Activated CD4-positive, CD25-positive, alpha-beta regulatory T cell treated with anti-CD3 and anti-CD28 coated beads, Interleukin-2, amount 50 U/mL, for 16 hours (primary cell): Measurements from ENCODE around the gene DST.

Source experiments
- DNase-seq: peaks from one replicate; pipeline ENCODE4 v3.0.0-alpha.2; 2020; ENCODE audit warnings: low read depth, low spot score

Gene DST

DNA sequence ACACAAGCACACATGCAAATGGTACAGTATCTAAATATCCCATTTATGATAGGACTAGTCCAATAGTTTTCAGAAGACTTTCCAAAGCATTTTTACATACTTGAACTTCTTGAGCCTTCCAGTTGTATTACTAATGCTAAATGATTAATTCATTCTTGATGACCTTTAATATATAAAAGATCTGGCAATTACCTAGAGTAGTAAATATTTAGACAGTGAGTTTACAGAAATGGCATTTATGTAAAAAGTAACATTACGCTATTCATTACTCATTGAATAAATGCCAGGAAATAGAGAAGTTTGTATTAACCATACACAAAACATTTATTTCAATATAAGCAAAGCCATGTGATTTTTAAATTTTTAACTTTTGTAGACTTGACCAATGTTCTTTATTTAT lies 158.8 kb downstream of the DST start:
- DNase-seq = no peak

DNA sequence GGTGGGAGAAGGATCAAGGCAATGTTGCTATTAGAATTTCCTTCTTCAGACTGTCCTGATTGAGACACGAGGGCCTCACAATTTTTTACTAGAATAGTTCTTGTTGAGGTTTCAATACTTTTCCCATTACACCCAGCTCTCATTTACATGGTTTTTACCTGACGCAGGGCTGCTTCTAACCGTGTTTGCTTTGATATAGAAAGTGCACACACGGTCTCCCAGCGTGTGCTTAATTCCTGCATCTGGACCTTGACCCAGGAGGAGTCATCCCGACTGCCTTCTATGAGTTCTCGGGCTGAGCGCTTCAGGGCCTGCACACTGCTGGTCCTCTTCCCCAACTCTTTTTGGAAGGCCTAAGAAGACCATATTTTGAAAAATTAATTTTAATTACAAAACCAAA lies 160.2 kb downstream of the DST start:
- no peak for DNase-seq

GRCh38 chr6:56481957-56482356 lies 160.7 kb downstream of the DST start:
- DNase-seq = no peak

GRCh38 chr6:56480654-56481337 lies 161.9 kb downstream of the DST start:
- no peak for DNase-seq

- no peak for DNase-seq
These were observed 162.4 kb downstream of the DST start for GRCh38 chr6:56480246-56480645.

GRCh38 chr6:56479381-56479780 lies 163.3 kb downstream of the DST start:
- DNase-seq = no peak

GRCh38 chr6:56478202-56478601 lies 164.5 kb downstream of the DST start:
- DNase-seq = no peak

- no peak for DNase-seq
These were observed 165.4 kb downstream of the DST start for GRCh38 chr6:56477241-56477640.

DNA sequence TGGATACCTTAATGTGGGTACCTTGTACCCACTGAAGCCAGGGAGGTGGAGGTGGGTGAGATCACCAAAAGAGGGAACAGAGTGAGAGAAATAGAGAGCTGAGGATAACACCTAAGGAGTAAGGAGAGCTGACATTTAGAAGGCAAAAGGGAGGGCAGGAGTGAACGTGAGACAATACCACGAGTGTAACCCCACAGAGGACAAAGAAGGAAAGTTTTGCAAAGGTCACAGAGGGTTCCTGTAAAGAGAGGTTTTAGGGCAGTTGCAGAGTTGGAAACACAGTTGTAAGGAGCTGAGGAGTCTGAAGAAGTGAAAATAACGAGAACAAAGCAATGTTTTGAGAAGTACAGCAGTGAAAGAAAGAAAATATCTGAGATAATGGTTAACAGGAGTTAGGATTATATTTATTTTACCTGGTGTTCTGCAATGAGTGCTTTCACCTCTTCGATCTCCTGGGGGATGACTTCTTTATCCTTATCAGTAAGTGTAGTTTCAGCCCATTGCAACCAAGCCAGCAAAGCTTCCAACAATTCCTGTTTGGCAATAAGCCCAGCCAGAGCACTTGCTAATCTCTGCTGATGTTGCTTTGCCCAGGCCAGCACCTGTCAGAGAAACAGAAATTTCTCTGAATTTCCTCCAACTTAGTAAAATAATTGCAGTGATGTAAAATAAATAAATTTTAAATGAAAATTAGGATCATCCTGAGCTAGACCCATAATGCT lies 166.8 kb downstream of the DST start:
- DNase-seq = no peak

- DNase-seq = no peak
These were observed 168.2 kb downstream of the DST start for GRCh38 chr6:56474532-56474931.

DNA sequence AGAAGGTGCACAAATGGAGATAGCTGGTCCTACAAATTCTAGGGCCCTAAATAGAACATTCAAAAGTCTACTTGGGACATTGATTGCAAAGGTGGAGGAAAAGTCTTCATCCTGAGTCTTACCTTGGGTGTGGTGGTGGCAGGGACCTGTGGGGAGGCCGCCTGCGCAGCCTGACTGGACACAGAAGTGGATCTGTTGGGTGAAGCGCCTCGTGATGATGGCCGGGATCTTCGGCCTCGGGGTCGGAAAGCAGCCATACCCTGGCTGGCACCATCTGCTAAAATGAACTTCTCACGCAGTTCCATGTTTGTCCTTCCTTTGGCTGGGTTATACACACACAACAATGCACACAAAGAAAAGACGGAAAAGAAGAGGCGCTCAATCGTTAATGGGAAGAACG lies 179.2 kb downstream of the DST start:
- DNase-seq = no peak

DNA sequence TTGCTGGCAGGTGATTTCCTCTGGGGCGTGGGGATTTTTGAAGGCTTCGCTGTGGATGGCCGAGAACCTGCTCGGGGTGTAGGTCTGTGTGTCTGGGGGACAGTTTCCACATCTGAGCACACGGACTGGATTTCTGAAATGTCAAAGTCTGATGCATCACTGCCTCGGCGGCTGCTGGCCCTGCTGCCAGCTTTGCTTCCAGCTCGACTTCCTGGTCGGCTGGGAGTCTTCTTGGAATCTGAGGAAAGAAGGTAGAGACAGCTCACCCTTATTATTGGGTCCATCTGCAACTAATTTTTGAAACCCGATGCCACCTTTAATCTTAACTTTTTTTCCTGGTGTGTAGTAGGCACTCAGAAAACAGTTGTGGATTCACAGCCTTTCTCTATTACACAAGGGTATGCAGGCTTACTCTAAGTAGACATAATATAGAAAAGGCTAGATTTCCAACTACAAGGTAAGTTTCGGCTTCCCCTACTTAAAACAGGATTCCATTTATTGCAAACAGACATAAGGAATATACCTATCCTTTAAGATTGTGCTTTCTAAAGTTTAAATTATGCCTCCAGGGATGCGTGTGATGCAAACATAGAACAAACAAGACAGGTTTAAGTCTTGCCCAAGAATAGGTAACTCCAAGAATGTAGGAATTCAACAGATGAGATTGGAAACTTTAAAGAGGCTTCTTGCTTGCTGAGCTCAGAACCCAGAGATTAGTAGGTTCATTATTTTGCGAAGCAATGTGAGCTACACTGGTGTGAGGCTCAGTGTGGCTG lies 183.5 kb downstream of the DST start:
- DNase-seq = no peak

GRCh38 chr6:56458324-56458884 lies 184.3 kb downstream of the DST start:
- DNase-seq = no peak

DNA sequence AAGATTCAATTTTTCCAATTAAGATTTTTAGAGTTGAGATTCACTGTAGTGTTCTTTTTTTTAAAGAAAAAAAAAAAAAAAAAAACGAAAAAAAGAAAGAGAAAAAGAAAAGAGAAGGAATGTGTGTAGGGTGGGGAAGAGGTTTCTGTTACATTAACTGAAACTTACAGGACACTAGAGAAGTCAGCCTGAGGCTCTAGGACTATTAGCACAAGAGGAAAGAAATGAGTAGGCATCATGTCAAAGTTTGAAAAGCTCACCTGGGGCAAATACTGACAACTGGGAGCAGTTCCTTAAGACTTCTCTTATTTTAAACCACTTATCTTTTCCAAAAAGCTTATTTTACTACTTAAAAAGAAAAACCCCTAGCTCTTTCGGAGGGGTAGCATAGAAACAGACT lies 185.9 kb downstream of the DST start:
- no peak for DNase-seq

GRCh38 chr6:56450882-56451739 lies 191.6 kb downstream of the DST start:
- DNase-seq = no peak

DNA sequence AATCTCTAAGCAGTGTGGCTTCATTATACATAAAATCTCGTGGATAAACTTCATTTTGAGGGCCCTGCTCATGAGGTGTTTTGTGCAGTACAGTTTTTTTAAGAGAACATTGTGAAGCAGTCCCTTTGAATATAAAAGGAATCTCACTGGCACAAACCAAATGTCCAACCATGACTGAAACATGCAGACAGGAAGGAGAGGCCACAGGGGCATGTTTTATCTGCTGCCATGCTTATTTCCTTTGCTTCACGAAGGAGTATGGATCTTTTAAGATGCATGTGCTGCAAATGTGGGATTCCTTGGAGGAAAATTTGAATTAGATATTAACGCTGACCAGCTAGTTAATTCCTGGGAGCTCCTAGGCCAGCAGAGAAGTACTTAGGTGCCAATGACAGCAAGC lies 192.3 kb downstream of the DST start:
- no peak for DNase-seq

- DNase-seq = no peak
These were observed 194.6 kb downstream of the DST start for GRCh38 chr6:56448046-56448445.

DNA sequence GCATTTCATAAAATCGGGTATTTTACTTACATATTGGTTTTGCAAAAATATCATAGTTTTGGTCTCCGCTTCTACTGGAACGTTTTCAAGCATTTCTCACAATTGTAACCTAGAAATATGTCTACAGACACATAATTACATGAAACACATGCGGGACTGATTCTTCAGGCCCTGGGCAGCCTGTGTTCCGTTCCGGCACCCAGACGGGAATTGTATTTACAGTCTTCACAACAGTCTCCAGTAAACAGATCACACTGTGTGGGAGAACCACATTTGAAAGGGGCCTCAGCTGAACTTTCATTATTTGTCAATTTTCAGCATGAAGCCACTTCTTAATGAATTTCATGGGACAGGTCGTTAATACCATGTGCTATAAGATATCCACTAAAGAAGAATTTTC lies 196.9 kb downstream of the DST start:
- no peak for DNase-seq

DNA sequence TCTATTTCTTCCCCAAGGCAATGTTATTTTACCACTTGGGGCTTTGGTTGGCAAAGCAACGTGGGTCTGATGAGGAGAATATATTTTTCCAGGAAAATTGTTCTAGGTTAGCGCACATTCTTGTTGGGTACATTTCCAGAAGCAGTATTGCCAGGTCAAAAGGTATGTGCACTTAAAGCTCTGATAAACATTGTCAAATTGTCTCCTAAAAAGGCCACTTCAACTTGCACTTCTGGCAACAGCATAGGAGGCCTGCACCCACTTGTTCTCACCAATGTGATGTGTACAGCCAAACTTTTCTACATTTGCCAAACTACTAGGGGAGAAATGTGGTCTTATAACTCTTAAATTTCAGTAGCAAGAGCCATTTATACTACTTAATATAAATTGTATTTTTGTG lies 197.8 kb downstream of the DST start:
- DNase-seq = no peak

DNA sequence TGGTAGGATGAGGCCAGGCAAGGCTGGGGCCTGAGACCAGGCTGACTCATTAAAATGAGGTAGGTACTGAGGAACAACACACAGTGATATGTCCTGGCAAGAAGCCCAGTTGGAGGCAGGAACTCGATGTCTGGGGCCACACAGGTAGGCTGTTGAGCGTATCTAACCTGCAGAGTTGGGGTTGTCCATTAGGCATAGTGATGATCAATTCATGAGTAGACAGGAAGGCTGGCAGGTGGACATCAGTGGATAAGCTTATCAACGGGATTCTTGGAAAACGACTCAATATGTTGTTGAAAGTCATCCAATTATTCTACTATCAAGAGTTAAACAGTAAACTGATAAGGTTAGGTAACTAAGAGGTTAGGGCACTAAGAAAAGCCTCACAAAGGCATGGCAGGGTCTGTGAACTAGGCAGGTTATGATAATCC lies 202.1 kb downstream of the DST start:
- DNase-seq = no peak

DNA sequence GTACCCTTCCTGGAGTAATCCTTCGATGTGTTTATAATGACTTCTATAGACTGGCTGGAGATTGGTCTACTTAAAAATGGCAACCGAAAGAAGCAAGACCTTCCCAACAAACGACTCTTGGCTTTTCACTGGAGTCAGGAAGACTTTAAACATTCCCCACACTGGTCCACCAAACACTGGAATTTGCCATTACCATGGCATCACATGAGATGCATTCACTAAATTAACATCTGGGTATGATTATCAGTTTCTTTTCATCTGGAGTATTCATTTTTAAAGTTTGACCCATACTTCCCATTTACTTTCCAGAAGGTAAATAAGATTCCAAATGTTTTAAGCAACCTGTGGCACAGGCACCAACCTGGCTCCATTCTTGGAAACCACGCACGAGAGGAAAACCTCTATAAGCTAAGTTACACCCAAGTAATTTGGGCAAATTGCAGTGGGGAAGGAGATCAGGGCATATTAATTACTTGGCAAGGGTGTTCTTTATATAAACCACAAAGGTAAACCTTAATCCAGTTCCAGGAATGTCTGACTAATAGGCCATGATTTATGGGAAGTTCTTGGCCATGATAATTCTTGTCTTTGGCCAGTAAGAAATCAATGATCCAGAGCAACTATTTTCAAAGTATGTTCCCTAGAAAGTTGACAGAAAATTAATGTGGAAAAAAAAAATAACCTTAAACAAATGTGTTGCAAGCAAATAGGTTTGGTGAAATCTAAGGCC lies 205.4 kb downstream of the DST start:
- DNase-seq = no peak
